ENCODE results near the gene PLEKHM2. TPM values are rescaled to one million over a fixed set of nuclear protein-coding genes. Genes with fewer than 3 reads are reported as not detected.

Gene PLEKHM2
- total RNA-seq, 1 donor, result 132 TPM

GRCh38 chr1:15701784-15702183 is 17.7 kb downstream of the PLEKHM2 start:
- no peak overlapping the region for H3K4me2 ChIP-seq (ENCODE audit: insufficient read depth, low read length)
- H2AFZ ChIP-seq (ENCODE audit: low read length), result no peak overlapping the region
- no peak for TF ChIP-seq CTCF (IDR thresholded peaks at IDR 0.05; ENCODE audit: extremely low read depth, low read depth, low read length)
- H3K4me1 ChIP-seq (ENCODE audit: insufficient read depth, low read length), result peaks cover 28% of the 10 kb centered on the region
- no peak overlapping the region for H3K4me3 ChIP-seq (ENCODE audit: insufficient read depth, low read length)
- peaks cover 11% of the 10 kb centered on the region for H4K20me1 ChIP-seq (ENCODE audit: insufficient read depth, low read length)
- H3K27me3 ChIP-seq (ENCODE audit: insufficient read depth, low read length), result no peaks in the 10 kb centered on the region
- peaks cover 85% of the 10 kb centered on the region for H3K79me2 ChIP-seq (ENCODE audit: insufficient read depth, low read length)
- H3K36me3 ChIP-seq (ENCODE audit: insufficient read depth, low read length), result peaks cover 10% of the 10 kb centered on the region
- DNase-seq (ENCODE audit: insufficient read length, low spot score, missing footprints), result peak; percentile 51
- no peak overlapping the region for H3K27ac ChIP-seq (ENCODE audit: low read depth, low read length)
- H3K9me3 ChIP-seq (ENCODE audit: low read depth, low read length), result no peaks in the 10 kb centered on the region

- peak; percentile 86 for DNase-seq (ENCODE audit: insufficient read length, low spot score, missing footprints)
Measured at GRCh38 chr1:15702722-15703550, 18.8 kb downstream of the PLEKHM2 start.

GRCh38 chr1:15703562-15703961 is 19.4 kb downstream of the PLEKHM2 start:
- H3K79me2 ChIP-seq (ENCODE audit: insufficient read depth, low read length), result peaks cover 84% of the 10 kb centered on the region
- peak overlapping the region; percentile 43 for H3K4me3 ChIP-seq (ENCODE audit: insufficient read depth, low read length)
- peak overlapping the region; percentile 83 for H3K4me2 ChIP-seq (ENCODE audit: insufficient read depth, low read length)

More at GRCh38 chr1:15702722-15703550, 18.8 kb downstream of the PLEKHM2 start:
- Histone ChIP-seq H3K4me2 (ENCODE audit: insufficient read depth, low read length) (peak overlapping the region; percentile 83), H3K36me3 (ENCODE audit: insufficient read depth, low read length) (peaks cover 12% of the 10 kb centered on the region), H4K20me1 (ENCODE audit: insufficient read depth, low read length) (peaks cover 11% of the 10 kb centered on the region), H3K27ac (ENCODE audit: low read depth, low read length) (peak overlapping the region; percentile 96), H3K79me2 (ENCODE audit: insufficient read depth, low read length) (peaks cover 85% of the 10 kb centered on the region), H3K9me3 (ENCODE audit: low read depth, low read length) (no peaks in the 10 kb centered on the region), H3K4me1 (ENCODE audit: insufficient read depth, low read length) (peaks cover 27% of the 10 kb centered on the region), H3K27me3 (ENCODE audit: insufficient read depth, low read length) (no peaks in the 10 kb centered on the region), H3K4me3 (ENCODE audit: insufficient read depth, low read length) (peak overlapping the region; percentile 43), H2AFZ (ENCODE audit: low read length) (peak overlapping the region; percentile 71)
- peak; percentile 34 for TF ChIP-seq CTCF (IDR thresholded peaks at IDR 0.05; ENCODE audit: extremely low read depth, low read depth, low read length)

More at GRCh38 chr1:15703562-15703961, 19.4 kb downstream of the PLEKHM2 start:
- peaks cover 12% of the 10 kb centered on the region for H3K36me3 ChIP-seq (ENCODE audit: insufficient read depth, low read length)
- peak overlapping the region; percentile 71 for H2AFZ ChIP-seq (ENCODE audit: low read length)
- no peaks in the 10 kb centered on the region for H3K27me3 ChIP-seq (ENCODE audit: insufficient read depth, low read length)
- peaks cover 11% of the 10 kb centered on the region for H4K20me1 ChIP-seq (ENCODE audit: insufficient read depth, low read length)
- DNase-seq (ENCODE audit: insufficient read length, low spot score, missing footprints), result peak; percentile 99
- peak overlapping the region; percentile 96 for H3K27ac ChIP-seq (ENCODE audit: low read depth, low read length)
- TF ChIP-seq CTCF (IDR thresholded peaks at IDR 0.05; ENCODE audit: extremely low read depth, low read depth, low read length), result no peak
- H3K4me1 ChIP-seq (ENCODE audit: insufficient read depth, low read length), result peaks cover 27% of the 10 kb centered on the region
- H3K9me3 ChIP-seq (ENCODE audit: low read depth, low read length), result no peaks in the 10 kb centered on the region

Data from osteoblast (primary cell).